ENCODE results near the gene BCO2. TPM values are rescaled to one million over a fixed set of nuclear protein-coding genes. Genes with fewer than 3 reads are reported as not detected.
"Not testable (repeated sequence)": the region's sequence is repeated elsewhere in the genome, so short reads cannot be mapped to it uniquely, and the experiment has no call there.

The BCO2 gene
- total RNA-seq, 1 donor from 2014 or later = 2.5 TPM

DNA sequence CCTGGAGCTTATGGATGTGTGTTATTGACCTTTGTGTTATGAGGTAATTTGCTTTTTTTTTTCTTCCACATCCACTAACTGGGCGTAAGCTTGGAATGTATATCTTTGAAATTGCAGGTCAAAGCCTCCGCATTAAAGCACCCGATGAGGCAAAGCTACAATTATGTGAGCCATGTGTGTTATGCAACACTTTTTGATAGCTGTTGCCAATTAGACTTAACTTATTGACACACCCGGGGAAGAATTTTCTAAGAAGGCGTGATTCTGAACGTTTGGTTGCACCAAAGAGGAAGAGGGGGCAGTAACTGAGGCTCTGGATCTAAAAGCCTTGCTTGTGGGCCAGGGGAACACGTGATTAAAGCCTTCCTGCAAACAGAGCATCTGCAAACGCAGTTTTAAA lies 8.8 kb upstream of the BCO2 start:
- no peak for DNase-seq (ENCODE audit: low spot score)

DNA sequence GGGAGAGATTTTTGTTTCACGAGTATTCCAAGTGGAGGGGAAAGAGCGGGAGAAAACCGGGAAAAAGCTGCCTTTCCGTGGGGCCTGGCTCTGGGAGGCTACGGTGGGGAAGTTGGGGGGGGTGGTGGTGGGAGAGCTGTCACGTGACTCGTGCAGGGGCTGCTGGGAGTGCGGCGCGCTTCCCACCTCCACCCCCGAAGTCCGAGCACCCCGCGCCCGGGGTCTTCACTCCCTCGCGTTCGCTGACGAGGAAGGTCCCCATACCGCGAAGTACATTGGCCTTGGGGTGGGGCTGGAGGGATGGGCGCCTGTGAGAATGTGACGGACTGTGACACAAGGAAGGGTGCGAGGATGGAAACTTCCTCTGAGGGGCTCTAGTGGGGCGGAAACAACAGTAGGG lies 8.2 kb upstream of the BCO2 start, which contains the start of gene TEX12:
Gene TEX12, plus strand, starts transcription at position 228 of the 400 bp plus-strand sequence. CDS start 1,897 bp downstream, outside the sequence.
- no peak for DNase-seq (ENCODE audit: low spot score)

DNA sequence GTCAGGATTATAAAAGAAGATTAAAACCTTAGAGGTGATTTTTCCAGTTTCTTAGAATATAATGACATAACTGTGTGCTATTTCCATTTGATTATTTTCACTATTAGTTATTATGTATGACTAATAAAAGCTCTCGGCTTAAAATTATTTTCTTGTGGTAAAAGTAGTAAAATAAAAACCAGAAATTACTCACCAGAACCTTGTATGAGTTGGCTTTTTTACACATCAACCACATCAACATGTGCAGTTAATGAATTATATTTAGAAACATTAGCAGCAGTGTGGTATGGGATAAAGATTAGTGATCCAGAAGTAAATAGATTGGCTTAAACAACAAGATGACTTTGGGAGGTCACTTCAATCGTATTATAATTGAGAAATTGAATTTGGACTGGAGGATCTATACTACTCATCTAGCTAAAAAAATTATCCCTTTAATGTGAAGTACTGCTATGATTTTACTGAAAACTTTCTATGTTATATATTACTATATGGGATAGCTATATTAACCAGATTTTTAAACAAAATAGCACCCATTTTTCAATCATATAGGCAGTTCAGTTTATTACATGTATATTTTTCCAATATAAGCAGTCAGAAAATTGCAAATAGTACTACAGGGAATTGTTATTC lies 2.8 kb upstream of the BCO2 start:
- DNase-seq (ENCODE audit: low spot score) = no peak

DNA sequence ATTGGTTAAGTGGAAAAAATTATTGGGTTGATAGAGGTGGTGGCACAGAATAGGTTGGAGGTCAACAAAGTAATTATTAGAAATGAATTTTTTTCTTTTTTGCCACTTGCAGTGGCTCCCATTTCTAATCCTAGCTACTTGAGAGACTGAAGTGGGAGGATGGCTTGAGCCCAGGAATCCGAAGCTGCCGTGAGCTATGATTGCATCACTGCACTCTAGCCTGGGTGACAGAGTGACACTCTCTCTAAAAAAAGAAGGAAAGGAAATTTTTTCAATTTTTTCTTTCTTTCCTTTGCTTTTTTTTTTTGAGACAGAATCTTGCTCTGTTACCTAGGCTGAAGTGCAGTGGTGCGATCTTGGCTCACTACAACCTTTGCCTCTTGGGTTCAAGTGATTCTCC lies 2.2 kb upstream of the BCO2 start:
- DNase-seq (ENCODE audit: low spot score) = no peak

DNA sequence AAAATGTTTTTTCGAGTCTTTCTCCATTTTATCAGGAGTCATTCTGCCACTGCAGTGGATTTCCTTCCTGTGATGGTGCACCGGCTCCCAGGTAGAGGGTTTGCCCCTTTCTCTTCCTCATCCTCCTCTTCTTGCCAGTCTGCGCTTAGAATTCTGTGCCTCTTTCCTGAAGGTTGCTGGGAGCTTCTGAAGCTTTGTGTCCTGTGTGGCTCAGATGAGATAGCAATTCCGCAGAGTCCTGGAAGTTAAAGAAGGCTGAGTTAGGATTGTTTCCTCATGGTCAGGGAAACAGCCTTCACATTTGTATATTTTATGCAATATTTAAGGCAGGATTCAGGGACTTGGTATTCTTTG lies 264 bp downstream of the BCO2 start:
- DNase-seq (ENCODE audit: low spot score) = no peak

DNA sequence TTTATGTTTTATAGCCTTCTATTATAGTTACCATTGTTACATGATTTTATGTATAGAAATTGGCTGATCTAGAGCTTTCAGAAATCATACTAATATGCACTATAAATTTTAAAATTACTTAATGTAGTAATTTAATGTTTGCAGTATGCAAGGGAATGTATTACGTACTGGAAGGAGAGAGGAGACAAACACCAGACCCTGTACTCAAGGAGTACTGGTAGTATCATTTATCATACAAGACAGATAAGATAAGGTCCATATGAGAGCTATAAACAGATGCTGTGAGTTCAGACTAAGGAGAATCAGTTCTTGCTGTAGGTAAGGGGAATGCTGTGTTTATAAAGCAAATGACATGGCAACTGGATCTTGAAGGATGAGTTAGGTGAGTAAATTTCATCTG lies 765 bp downstream of the BCO2 start:
- DNase-seq (ENCODE audit: low spot score) = no peak

DNA sequence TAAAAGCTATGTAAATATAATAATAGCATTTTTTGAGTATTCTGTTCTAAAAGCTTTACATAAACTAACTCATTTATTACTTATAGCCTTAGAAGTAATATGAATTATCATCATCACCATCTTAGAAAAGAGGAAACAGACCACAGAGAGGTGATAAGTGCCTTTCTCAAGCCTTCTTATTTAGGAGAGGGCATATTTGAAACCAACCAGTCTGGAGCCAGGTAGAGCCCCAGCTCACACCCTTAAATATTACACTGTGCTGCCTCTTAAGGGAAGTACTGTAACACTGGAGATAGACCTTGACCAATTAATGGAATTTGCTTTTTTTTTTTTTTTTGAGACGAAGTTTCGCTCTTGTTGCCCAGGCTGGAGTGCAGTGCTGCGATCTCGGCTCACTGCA lies 2.3 kb downstream of the BCO2 start:
- DNase-seq (ENCODE audit: low spot score) = no peak

DNA sequence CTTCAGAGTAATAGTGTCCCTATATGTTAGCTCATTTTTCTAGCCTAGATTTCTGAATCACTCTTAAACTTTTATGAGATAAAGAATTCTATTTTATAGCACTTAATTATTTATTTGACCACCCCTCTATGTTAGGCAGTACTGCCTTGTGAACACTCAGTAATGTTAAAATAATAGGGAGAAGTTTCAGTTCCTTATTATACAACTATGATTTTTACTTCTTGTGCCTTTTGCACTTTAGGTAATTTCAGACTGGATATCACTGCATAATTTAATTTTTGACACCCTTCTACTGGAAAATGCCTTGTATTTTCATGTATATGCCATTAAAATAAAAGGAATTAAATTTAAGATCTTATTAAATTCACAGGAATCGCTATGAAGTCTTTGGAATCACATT lies 3.1 kb downstream of the BCO2 start:
- no peak for DNase-seq (ENCODE audit: low spot score)

DNA sequence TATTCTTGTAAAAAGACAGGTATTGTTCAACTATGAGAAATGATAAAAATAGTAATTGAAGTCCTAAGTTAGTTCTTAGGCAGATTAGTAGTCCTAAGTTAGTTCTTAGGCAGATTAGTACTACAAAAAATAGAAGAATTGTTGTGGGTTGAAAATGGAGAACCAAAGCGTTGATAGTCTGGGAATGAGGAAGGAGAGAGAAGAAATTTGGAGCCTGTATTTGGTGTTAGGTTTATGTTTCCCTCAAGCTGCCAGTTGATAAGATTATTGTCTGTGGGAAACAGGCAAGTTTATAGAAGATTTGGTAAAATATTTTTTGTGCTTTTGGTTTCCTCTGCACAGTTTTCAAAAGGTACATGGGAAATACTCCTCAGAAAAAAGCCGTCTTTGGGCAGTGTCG lies 3.6 kb downstream of the BCO2 start:
- DNase-seq (ENCODE audit: low spot score) = no peak

DNA sequence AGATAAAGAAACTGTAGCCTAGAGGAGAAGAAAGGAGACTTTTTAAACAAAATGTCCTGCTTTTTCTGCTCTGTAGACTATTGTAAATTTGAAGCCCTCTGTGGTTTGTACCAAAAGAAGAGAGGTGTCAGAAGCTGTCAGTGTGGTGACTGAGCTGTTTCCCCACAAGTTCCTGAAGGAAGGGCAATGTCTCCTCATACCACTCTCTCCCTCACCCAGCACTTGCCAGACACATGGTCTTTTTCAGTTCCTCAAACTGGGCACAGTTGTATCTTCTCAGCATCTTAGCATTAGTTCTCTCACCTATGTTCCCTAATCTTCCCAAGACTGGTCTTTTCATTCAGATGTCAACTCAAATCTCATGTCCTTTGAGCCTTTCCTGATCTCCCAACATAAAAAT lies 4.3 kb downstream of the BCO2 start:
- no peak for DNase-seq (ENCODE audit: low spot score)

DNA sequence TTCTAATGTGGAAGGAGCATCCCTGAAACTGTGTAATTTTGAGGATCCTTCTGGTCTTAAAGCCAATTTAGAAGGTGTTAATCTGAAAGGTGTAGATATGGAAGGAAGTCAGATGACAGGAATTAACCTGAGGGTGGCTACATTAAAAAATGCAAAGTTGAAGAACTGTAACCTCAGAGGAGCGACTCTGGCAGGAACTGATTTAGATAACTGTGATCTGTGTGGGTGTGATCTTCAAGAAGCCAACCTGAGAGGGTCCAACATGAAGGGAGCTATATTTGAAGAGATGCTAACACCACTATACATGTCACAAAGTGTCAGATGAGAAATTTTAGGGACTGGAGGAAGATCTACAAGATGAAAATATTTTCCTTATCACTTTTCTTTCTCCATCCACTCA lies 7.6 kb downstream of the BCO2 start:
- no peak for DNase-seq (ENCODE audit: low spot score)

DNA sequence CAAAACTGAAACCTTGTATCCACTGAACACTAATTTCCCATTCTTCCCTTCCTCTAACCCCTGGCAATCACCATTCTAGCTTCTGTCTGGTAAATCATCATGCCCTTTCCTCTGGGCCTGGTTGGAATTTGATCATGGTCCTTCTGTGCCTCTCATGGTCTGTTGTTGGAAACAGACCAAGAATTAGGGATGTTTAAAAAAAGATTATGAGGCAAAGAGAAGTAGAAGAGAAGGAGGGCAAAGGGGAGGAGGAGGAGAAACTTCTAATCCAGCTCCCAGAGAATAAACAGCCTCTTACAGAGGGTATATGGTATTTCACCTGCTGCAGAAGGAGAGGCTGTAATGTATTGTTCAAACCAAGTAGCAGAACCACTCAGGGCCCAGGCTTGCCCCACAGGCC lies 10.6 kb downstream of the BCO2 start:
- DNase-seq (ENCODE audit: low spot score) = no peak

DNA sequence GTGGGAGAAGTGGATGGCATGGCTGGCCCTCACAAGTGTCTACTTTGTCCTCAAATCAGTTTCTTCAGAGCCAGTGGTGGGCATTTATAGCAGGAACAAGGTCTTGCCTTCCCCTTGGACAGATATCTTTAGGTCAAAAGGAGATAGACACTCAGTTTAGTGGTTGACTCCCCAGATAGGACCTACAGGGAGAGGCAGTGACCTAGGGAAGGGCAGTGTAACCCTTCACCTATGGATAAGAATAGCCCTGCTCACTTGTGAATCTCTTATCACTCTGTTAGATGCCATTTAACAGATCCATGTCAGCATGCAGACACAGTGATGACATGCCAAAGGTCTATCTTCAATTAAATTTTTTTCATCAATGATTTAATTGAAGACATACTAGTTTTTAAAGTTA lies 11.0 kb downstream of the BCO2 start:
- DNase-seq (ENCODE audit: low spot score) = no peak

DNA sequence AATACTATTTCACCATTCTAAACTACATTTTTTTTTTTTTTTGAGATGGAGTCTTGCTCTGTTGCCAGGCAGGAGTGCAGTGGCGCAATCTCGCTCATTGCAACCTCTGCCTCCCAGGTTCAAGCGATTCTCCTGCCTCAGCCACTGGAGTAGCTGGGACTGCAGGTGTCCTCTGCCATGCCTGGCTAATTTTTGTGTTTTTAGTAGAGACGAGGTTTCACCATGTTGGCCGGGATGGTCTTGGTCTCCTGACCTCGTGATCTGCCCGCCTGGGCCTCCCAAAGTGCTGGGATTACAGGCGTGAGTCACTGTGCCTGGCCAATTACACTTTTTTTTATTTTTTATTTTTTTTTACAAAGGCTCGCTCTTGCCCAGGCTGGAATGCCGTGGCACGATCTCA lies 19.8 kb downstream of the BCO2 start:
- not testable (repeated sequence) for DNase-seq (ENCODE audit: low spot score)

DNA sequence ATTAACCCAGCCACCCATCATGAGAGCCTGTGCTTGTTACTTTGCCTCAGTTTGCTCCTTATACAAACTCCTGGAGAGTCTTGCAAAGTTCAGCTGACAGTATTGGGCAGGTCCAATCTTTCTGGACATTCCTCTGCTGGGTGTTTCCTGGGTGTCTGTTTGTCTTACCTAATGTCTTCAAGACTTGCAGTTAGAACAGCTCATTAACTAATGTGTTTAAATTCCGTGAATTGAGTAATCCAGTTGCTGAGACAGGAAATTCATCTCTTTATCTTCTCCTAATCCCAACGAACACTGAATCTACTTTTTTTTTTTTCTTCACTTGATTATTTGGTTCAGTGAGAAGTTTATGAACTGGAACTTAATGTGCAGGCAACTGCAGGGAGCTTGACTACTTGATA lies 20.6 kb downstream of the BCO2 start:
- DNase-seq (ENCODE audit: low spot score) = no peak

DNA sequence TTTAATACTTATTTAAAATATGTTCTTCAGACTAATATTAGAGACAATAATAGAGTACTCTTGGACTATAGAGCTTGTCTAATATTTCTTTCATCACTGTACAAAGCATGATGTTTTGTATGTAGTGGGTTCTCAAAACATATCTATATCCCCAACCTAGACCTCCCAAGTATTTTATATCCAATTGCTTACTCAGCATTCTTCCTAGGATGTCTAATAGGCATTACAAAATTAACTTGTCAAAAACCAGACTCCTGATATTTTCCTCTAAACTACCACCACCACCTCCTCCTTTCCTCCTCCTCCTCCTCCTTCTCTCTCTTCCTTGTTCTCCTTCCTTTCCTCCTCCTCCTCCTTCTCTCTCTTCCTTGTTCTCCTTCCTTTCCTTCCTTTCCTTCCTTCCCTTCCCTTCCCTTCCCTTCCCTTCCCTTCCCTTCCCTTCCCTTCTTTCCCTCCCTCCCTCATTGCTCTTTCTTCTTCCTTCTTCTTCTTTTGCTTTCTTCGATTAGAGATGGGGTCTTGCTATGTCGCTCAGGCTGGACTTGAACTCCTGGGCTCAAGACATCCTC lies 21.3 kb downstream of the BCO2 start:
- no peak for DNase-seq (ENCODE audit: low spot score)

DNA sequence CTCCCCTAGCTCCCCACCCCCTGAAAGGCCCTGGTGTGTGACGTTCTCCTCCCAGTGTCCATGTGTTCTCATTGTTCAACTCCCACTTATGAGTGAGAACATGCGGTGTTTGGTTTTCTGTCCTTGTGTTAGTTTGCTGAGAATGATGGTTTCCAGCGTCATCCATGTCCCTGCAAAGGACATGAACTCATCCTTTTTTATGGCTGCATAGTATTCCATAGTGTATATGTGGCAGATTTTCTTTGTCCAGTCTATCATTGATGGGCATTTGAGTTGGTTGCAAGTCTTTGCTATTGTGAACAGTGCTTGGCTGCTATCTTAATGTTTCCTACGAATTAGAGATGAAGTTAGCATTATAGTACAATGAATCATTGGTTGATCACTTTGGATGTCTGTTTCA lies 23.8 kb downstream of the BCO2 start:
- DNase-seq (ENCODE audit: low spot score) = not testable (repeated sequence)

DNA sequence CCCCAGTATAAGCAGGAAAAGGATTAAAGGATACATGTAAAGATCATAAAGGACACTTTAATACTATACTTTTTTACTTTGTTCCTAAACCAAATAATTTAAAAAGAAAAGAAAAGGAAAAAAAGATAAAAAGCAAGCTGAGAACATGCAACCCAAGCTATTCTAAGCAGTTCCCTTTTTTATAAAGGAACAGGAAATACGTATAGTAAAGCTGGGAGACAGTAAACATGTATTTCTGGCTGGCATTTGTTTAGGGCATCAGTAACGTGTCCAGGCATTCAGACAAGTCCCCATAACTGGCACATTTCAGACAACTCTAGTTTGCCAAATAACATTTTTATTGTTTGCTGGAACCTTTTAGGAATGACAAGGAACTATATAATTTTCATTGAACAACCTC lies 24.9 kb downstream of the BCO2 start:
- DNase-seq (ENCODE audit: low spot score) = no peak

DNA sequence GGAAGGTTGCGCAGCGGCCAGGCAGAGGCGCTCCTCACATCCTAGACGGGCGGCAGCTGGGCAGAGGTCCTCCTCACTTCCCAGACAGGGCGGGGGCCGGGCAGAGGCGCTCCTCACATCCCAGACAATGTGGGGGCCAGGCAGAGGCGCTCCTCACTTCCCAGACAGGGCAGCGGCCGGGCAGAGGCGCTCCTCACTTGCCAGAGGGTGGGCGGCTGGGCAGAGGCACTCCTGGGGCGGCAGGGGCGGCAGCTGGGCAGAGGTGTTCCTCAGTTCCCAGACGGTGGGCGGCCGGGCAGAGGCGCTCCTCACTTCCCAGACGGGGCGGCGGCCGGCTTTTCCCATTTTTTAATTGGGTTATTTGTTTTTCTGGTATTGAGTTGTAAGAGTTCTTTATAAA lies 30.8 kb downstream of the BCO2 start:
- DNase-seq (ENCODE audit: low spot score) = no peak

DNA sequence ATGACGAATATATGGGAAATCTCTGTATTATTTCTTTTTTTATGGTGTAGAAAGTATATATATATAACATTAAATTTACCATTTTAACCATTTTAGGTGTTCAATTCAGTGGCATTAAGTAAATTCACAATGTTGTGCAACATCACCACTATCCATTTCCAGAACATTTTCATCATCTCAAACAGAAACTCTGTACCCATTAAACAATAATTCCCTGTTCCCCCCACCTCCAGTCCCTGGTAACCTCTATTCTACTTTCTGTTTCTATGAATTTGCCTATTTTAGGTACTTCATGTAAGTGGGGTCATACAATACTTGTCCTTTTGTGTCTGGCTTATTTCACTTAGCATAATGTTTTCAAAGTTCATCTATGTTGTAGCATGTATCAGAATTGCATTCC lies 35.6 kb downstream of the BCO2 start:
- DNase-seq (ENCODE audit: low spot score) = no peak

DNA sequence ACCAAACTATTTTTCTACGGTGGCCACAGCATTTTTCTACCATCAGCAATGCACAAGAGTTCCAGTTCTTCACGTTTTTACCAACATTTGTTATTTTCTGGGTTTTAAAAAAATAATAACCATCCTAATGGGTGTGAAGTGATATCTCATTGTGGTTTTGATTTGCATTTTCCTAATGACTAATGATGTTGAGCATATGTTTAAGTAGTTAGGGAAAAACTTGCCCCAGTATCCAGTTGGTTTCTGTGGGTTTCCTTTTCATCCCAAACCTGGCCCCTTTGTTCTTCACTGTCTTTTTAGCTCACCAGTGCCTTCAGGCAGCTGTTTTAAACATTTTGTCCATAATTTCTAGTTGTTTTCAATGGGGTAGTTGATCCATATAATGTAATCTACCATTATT lies 36.2 kb downstream of the BCO2 start:
- no peak for DNase-seq (ENCODE audit: low spot score)

DNA sequence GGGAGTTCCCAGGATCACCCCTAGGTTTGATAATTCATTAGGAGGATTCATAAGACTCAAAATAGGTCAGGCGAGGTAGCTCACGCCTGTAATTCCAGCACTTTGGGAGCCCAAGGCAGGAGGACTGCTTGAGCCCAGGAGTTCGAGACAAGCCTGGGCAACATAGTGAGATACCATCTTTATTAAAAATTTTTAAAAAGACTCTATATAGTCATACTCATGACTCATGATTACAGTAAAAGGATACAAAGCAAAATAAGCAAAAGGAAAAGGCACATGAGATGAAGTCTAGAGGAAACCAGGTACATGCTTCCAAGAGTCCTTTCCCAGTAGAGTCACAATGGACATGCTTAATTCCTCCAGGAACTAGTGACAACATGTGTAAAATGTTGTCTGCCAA lies 37.0 kb downstream of the BCO2 start:
- DNase-seq (ENCODE audit: low spot score) = no peak

DNA sequence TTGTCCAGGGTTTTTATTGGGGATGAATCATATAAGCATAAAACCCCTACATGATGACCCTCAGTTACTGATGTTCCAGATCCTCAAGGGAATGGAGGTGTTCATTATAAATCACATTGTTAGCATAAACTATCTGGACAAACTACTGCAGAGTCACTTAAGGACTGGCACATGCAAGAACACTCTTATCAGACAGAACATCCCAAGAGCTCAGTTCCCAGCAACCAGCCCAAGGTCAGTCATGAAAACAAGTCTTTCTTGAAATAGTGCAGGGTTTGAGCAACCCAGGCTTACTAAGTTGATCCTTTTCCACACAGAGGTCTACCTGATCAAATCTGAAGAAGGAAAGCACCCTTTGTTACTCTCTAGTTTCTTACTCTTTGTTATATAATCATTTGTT lies 37.4 kb downstream of the BCO2 start:
- no peak for DNase-seq (ENCODE audit: low spot score)

DNA sequence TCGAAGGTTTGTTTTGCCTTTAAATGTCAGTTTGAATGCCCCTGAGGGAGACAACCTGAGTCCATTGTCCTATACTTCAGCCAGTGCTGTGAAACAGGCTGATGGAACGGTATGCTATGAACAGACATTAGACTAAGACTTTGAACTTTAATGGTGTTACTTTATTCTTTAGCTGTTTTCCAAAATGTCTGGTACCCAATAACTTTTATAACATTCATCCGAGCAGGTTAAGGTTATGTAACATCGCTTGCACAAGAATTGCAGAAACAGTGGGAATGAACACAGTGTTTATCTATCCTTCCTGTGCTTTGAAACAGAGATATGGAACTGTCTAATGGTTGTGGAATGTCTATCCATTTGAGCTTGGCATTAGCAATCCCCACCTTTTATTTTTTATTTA lies 38.4 kb downstream of the BCO2 start:
- no peak for DNase-seq (ENCODE audit: low spot score)

All from mesenteric fat pad (tissue), 1 donor.